DMS153 (cell line): ENCODE measurements around the gene ZFYVE19.
A peak's percentile ranks its signal among the peaks of the same experiment; 100 is the strongest.

Experiments
- DNase-seq: peaks from one replicate; lab custom pipeline; 2025; lab: John Stamatoyannopoulos, UW

Gene ZFYVE19

GRCh38 chr15:40775740-40776536, 31.0 kb upstream of the ZFYVE19 start:
- DNase-seq, result no peak

GRCh38 chr15:40776537-40777141, 30.2 kb upstream of the ZFYVE19 start:
- no peak for DNase-seq

- peak; percentile 29 for DNase-seq
Measured at GRCh38 chr15:40782609-40783227, 24.2 kb upstream of the ZFYVE19 start.

- DNase-seq, result no peak
Measured at GRCh38 chr15:40785164-40785563, 21.7 kb upstream of the ZFYVE19 start.

DNA sequence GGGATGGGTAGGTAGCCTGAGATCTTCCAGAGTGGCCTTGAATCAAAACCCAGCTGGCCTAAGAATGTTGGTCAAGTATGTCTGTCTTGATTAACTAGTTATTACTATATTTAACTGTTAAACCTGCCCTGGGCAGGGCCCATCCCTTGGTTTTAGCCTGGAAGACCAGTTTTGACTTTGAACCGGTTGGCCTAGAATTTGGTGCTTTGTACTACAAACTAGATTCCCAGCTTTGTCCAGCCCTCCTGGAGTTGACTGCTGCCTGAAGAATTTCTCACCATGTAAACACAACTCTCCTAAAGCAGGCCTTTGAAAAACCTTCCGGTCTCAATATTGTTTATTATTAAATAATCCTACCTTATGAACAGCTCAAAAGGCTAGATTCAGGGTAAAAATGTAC, 21.1 kb upstream of the ZFYVE19 start:
- DNase-seq, result no peak

DNA sequence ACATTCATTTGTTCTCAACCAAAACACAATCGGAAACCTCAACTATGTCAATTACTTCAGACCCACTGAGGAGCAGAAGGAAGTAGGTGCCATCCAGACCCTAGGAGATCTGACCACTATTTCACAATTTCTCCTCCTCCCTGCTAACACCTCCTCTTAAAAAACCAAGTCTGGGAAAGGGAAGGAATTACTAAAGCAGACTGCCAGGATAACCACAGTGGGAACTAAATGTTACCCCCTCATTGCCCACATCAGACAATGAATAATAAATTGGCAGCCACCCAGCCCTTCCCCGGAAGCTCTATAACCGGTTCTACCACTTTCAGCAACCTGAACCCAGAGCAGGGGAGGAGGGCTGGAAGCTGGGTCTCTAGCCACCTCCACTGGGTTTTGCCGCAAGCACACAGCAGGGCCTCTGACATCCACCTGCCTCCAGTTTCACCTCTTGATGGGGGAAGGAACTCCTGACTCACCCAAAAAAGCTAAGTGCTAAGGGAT, 19.5 kb upstream of the ZFYVE19 start:
- DNase-seq, result peak; percentile 88

DNA sequence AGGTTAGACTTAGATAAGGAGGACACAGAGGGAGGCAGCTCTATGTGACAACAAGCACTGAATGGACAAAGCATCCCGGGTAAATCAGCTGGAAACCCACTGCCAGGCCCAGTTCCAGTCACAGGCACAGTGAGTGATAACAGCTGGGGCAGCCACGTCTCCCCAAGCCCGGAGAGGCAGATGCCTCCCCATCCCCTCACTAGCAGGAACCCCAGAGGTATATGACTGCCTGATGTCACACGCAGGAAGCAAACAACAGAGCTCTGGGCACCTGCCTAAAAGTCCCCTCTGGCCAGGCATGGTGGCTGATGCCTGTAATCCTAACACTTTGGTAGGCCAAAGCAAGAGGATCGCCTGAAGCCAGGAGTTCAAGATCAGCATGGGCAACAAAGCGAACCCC, 18.9 kb upstream of the ZFYVE19 start:
- peak; percentile 60 for DNase-seq

DNA sequence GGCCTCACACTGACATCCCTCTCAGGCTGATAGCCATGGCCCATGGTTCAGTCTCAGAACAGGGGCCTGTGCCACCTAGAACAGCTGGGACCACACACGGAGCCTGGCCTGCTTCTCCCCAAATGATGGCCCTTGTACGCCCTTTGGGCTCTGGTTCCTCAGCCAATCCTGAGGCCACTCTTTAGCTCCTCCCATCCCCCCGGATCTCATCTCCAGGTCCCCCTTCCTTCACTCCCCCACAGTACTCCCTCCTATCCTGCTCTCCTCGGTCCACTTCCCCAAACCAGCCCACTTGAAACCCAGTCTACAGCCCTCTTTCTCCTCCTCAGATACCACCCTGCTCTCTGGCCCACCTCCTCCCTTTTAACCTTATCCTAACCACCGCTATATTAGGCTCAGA, 17.8 kb upstream of the ZFYVE19 start:
- DNase-seq, result no peak

DNA sequence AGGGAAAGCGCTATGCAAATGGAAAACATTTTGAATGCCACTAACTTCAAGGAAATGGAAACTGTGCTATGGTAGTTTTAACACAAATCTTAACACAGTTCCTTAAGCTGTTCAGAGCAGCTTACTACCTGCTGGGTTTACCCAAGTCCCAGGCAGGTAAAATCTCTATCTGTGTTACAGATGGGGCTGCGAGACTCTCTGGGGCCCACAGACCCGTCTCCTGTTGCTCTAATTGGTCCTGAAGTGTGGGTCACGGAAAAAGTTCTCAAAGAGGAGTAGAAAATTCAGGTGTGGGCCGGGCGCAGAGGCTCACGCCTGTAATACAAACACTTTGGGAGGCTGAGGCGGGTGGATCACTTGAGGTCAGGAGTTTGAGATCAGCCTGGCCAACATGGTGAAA, 16.9 kb upstream of the ZFYVE19 start:
- DNase-seq, result no peak

DNA sequence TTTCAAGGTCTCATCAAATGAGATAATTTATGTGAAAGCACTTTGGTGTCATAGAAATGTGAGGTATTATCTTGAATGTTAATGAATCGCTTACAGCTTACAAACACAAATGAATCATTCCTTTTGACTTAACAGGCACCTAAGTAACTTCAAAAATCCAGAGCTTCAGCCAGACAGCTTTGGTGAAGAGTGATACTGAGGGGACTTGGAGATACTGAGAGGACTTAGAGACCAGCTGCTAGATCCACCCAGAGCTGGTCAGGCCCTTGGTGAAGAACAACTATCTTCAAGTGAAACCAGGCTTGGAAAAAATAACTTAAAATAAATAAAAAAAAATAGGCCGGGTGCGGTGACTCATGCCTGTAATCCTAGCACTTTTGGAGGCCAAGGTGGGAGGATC, 16.2 kb upstream of the ZFYVE19 start:
- DNase-seq, result no peak

DNA sequence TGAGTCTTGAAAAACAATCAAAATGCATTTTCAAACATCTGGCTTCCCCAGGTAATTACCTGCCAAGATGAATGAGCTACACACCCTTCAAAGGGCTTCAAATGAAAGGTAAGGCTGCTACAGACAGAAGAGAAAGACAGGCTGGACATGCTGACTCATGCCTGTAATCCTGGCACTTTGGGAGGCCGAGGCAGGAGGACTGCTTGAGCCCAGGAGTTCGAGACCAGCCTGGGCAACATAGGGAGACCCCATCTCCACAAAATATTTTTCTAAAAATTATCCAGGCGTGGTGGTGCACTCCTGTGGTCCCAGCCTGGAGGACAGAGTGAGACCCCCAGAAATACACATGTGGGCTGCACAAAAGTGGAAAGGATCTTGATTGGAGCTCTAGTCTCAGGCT, 14.5 kb upstream of the ZFYVE19 start:
- no peak for DNase-seq

- DNase-seq, result no peak
Measured at GRCh38 chr15:40793216-40793989, 13.5 kb upstream of the ZFYVE19 start.

- DNase-seq, result no peak
Measured at GRCh38 chr15:40796041-40796440, 10.8 kb upstream of the ZFYVE19 start.

- no peak for DNase-seq
Measured at GRCh38 chr15:40796512-40796911, 10.4 kb upstream of the ZFYVE19 start.

DNA sequence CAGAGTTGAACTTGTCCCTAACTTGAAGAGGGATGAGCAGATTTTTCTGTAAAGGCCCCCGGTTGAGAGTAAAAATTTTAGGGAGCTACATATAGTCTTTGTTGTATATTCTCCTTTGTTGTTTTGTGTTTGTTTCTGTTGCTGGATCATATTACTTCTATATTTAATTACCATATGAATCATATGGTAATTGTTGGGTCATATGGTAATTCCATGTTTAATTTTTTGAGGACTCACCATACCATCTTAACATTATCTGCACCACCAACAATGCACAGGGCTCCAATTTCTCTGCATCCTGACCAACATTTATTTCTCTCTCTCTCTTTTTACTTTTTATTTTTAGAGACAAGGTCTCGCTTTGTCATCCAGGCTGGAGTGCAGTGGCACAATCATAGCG, 7.4 kb upstream of the ZFYVE19 start:
- DNase-seq, result no peak

GRCh38 chr15:40803076-40803475, 3.8 kb upstream of the ZFYVE19 start:
- no peak for DNase-seq

DNA sequence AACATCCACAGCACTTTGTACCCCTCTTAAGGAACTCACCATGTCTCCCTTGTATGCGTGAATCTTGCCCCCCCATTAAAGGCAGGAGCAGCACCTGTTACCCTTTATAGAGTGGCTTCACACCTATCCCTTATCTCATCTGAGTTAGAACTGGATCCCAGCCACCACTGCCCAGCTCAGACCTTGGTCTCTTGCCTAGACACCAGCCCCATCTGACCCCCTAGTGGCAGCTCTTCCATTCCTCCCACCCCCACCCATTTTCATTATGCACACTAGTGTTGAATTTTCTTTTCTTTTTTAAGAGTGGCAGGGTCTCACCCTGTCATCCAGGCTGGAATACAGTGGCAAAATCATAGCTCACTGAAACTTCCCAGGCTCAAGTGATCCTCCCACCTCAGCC, 3.2 kb upstream of the ZFYVE19 start:
- no peak for DNase-seq

GRCh38 chr15:40806672-40807027, 239 bp upstream of the ZFYVE19 start:
- DNase-seq, result no peak

DNA sequence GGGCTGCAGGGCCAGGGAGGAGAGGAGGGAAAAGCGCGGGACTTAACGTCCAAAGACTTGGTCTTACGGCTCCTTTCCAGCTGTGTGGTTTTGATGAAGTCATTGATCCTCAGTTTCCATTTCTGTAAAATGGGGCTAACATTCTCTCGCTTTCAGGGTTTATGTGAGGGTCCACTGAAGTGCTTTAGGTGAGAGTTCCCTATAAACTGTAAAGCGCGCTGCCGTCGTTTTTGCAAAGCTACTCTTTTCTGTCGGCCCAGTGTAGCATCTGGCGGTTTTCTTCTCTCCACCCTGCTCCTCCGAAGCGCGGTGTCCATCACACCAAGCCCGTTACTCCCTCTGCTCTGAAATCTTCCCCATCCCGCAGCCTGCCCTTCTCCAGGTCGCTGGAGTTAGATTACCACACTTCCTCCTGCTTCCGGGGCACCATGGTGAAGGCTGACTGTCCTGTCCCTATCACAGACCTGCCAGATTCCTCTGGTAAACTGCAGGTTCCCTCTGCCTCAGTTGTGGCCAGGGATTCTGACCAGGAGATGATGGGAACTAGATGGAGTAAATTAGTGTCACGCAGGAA, 1.1 kb downstream of the ZFYVE19 start:
- DNase-seq, result no peak

DNA sequence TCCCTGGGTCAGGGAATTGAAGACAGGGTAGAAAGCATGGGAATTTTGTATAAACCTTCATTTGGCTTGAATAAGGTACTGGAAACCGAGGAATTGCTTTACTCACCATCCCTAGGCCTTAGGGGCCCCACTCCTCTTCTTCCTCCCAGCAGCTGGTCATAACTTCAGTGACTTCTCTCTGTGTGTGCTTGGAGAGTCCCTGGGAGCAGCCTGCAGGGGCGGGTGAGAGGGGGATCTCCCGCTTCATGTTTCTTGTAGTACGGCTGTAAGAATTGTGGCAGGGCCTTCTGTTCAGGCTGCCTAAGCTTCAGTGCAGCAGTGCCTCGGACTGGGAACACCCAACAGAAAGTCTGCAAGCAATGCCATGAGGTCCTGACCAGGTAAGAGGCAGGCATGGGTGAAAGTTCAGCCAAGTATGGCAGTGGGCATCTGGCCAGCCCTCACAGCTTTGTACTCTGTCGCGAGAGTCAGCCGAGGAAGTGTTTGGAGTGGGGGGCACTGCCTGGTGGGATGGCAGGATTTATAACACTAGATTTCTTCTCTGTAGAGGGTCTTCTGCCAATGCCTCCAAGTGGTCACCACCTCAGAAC, 2.1 kb downstream of the ZFYVE19 start:
- no peak for DNase-seq

DNA sequence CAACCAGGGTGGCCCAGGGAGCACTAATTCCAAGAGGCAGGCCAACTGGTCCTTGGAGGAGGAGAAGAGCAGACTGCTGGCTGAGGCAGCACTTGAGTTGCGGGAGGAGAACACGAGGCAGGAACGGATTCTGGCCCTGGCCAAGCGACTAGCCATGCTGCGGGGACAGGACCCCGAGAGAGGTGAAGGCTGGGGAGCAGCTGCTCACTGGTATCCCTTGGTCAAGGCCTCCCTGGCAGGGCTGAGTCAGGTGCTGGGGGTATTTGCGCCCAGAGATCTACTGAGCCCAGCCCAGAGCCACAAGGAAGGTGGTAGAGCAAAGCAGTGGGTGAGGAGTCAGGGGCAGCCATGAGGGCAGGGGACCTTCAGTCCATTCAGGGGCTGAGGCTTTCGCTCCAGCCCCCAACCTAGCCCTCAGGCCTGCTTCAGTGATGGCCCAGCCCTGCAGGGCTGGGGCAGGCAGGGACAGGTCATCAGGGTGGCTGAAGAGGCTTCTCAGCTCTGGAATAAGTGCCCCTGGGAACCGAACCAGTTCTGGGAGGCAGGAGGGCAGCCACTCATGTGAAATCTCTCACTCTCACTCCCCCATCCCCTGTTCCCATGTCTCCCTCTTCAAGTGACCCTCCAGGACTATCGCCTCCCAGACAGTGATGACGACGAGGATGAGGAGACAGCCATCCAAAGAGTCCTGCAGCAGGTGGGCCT, 6.0 kb downstream of the ZFYVE19 start:
- no peak for DNase-seq
